HepG2 (cell line): ENCODE measurements around the gene VEPH1. TPM values are rescaled to one million over a fixed set of nuclear protein-coding genes. Genes with fewer than 3 reads are reported as not detected.

ENCODE experiments used
- ATAC-seq: fragments of 200-7000 bp; cut with Tn5 transposase; 3 replicates; pipeline ENCODE4 v1.9.1; 2020; ENCODE audit warnings: mild to moderate bottlenecking, moderate library complexity
- BruUV-seq: library from RNA; stranded (reverse); fragments of 400-500 nt; replicated peaks from 2 replicates; lab custom pipeline; 2021; lab: Mats Ljungman, UMichigan
- CTCF ChIA-PET: fragments of 300-600 bp; formaldehyde crosslinking; extraction: SDS; loops from one replicate; lab custom pipeline; 2021; ENCODE audit warnings: low total read pairs, inconsistent platforms, low intra/inter-chr PET ratio; lab: Yijun Ruan, JAX
- POLR2A ChIA-PET: fragments of 350-600 bp; sonication (Branson Sonifier 250); formaldehyde crosslinking; loops from one replicate; lab custom pipeline; 2020; ENCODE audit warnings: antibody characterized with exemption, inconsistent platforms; lab: Yijun Ruan, JAX
- DNase-seq: peaks from one replicate; pipeline ENCODE4 v3.0.0-alpha.2; 2015; ENCODE audit warnings: low spot score
- FAIRE-seq: peaks from 3 replicates; lab custom pipeline; 2011; peaks lifted over from hg19 to GRCh38; lab: Jason Lieb, UNC
- H2AFZ ChIP-seq: one replicate; pipeline ENCODE4 v1.6.1; 2011; ENCODE audit warnings: low read length, inconsistent platforms
- H3K27ac ChIP-seq: fragments of 300-600 bp; 3 replicates; pipeline ENCODE4 v1.8.0; 2011; ENCODE audit warnings: mixed run types, mild to moderate bottlenecking, mixed read lengths, low read length, inconsistent platforms; ENCODE audit not compliant: insufficient read depth; ENCODE audit errors: extremely low read length
- H3K27me3 ChIP-seq, 2 experiments: fragments of 200-600 bp in 1 of 2; 2 replicates in 1 of 2; 3 replicates in 1 of 2; pipeline versions ENCODE4 v1.6.0 to v1.8.0; 2011; ENCODE audit warnings: low read length in 2 of 2, mild to moderate bottlenecking in 2 of 2, moderate library complexity in 2 of 2, inconsistent platforms in 1 of 2; ENCODE audit not compliant: insufficient read depth in 2 of 2, control insufficient read depth in 1 of 2
- H3K36me3 ChIP-seq, 2 experiments: fragments of 200-600 bp in 1 of 2; replicated peaks in 1 of 2; 2 replicates in 1 of 2; 3 replicates in 1 of 2; pipeline versions ENCODE4 v1.5.1 to v1.8.0; 2011; ENCODE audit warnings: low read length in 2 of 2, inconsistent platforms in 1 of 2; ENCODE audit not compliant: insufficient read depth in 2 of 2, control insufficient read depth in 1 of 2
- H3K4me1 ChIP-seq: 2 replicates; pipeline ENCODE4 v1.5.1; 2012; ENCODE audit warnings: low read length, inconsistent platforms; ENCODE audit not compliant: insufficient read depth
- H3K4me2 ChIP-seq: 2 replicates; pipeline ENCODE4 v1.6.0; 2011; ENCODE audit warnings: low read depth, low read length, inconsistent platforms
- H3K4me3 ChIP-seq, 3 experiments: fragments of 200-600 bp in 1 of 3; sonication (generic), shearing (Covaris generic) in 1 of 3; replicated peaks in 1 of 3; 2 replicates each; pipeline ENCODE4 v1.5.1; 2011 to 2016; ENCODE audit warnings: low read length in 3 of 3, inconsistent platforms in 2 of 3, low read depth in 2 of 3, mild to moderate bottlenecking in 2 of 3, control low read depth in 1 of 3, mixed read lengths in 1 of 3; ENCODE audit not compliant: insufficient read depth in 1 of 3
- H3K79me2 ChIP-seq: one replicate; pipeline ENCODE4 v1.6.1; 2011; ENCODE audit warnings: low read length, inconsistent platforms; ENCODE audit not compliant: insufficient read depth
- H3K9ac ChIP-seq: 2 replicates; pipeline ENCODE4 v1.6.0; 2011; ENCODE audit warnings: mild to moderate bottlenecking, low read depth, low read length, inconsistent platforms; ENCODE audit not compliant: insufficient read depth
- H3K9me3 ChIP-seq: 2 replicates; pipeline ENCODE4 v1.5.1; 2012; ENCODE audit warnings: mild to moderate bottlenecking, low read length
- H4K20me1 ChIP-seq: 2 replicates; pipeline ENCODE4 v1.6.0; 2011; ENCODE audit warnings: inconsistent platforms, mild to moderate bottlenecking, low read length, moderate library complexity; ENCODE audit not compliant: insufficient read depth
- BORCS8-MEF2B ChIP-seq: sonication (generic); formaldehyde crosslinking; IDR thresholded peaks from 2 replicates; pipeline ENCODE4 v1.8.0; 2022; ENCODE audit warnings: mild to moderate bottlenecking, missing genetic modification reagents
- CENPX ChIP-seq: sonication (generic); formaldehyde crosslinking; IDR thresholded peaks from 2 replicates; pipeline ENCODE4 v1.9.0; 2021; ENCODE audit warnings: mild to moderate bottlenecking, missing genetic modification reagents, moderate library complexity
- EED ChIP-seq: sonication (generic); formaldehyde crosslinking; IDR thresholded peaks from 2 replicates; pipeline ENCODE4 v1.5.0; 2020; ENCODE audit warnings: mild to moderate bottlenecking, missing genetic modification reagents
- JUND ChIP-seq: sonication (generic); formaldehyde crosslinking; IDR thresholded peaks from 2 replicates; pipeline ENCODE4 v1.8.0; 2022; ENCODE audit warnings: mild to moderate bottlenecking, missing genetic modification reagents
- MEF2D ChIP-seq: sonication (generic); formaldehyde crosslinking; IDR thresholded peaks from 2 replicates; pipeline ENCODE4 v1.5.1; 2020; ENCODE audit warnings: mild to moderate bottlenecking, missing genetic modification reagents
- SKI ChIP-seq: fragments of 450-650 bp; IDR thresholded peaks from one replicate; pipeline ENCODE4 v1.6.1; 2018; ENCODE audit warnings: mild to moderate bottlenecking; ENCODE audit not compliant: partially characterized antibody
- TBP ChIP-seq: sonication (generic); formaldehyde crosslinking; IDR thresholded peaks from 2 replicates; pipeline ENCODE4 v1.5.0; 2020; ENCODE audit warnings: missing genetic modification reagents
- TGIF2 ChIP-seq: IDR thresholded peaks from 2 replicates; pipeline ENCODE4 v1.6.1; 2016; ENCODE audit warnings: control low read depth, missing compliant biosample characterization
- ZFP62 ChIP-seq: sonication (generic); formaldehyde crosslinking; IDR thresholded peaks from 2 replicates; pipeline ENCODE4 v1.4.0; 2020; ENCODE audit warnings: missing genetic modification reagents
- ZNF12 ChIP-seq: sonication (generic); formaldehyde crosslinking; IDR thresholded peaks from 2 replicates; pipeline ENCODE4 v1.5.0; 2020; ENCODE audit warnings: missing genetic modification reagents
- ZNF354B ChIP-seq: sonication (generic); formaldehyde crosslinking; IDR thresholded peaks from 2 replicates; pipeline ENCODE4 v1.8.0; 2022; ENCODE audit warnings: mild to moderate bottlenecking, missing genetic modification reagents
- WGBS: methylation state at CpG from one replicate; pipeline ENCODE4 v1.1.6; 2017; ENCODE audit warnings: low lambda C conversion rate; 5-methylcytosine and 5-hydroxymethylcytosine counted together
- in situ Hi-C: cut with HindIII; loops from 2 replicates; pipeline ENCODE4 v1.10.0; 2017; ENCODE audit warnings: low pct_unique_long_range_greater_than_20kb; ENCODE audit not compliant: extremely low pct_ligation_motif_present
- intact Hi-C: fragments of 100-400 bp; cut with micrococcal nuclease; formaldehyde crosslinking; loops from one replicate; pipeline ENCODE4 v1.10.0; 2022; ENCODE audit not compliant: unreplicated experiment
- polyA plus RNA-seq, 8 experiments: library from polyadenylated mRNA; depleted of rRNA in 3 of 8; stranded (reverse) in 7 of 8; unstranded in 1 of 8; fragments of >200 nt; fragmentation: Illumina TruSeq in 4 of 8; extraction: Trizol in 4 of 8; gene quantifications; 2 replicates each; pipeline versions ENCODE4 v1.2.1 to v1.2.3, GENCODE V29; 2011 to 2016; ENCODE audit warnings: low read depth in 4 of 8, missing spikeins in 1 of 8, mixed read lengths in 1 of 8; ENCODE audit not compliant: insufficient read depth in 1 of 8
- total RNA-seq, 5 experiments: library from RNA; depleted of rRNA; stranded (reverse); fragments of >200 nt; fragmentation: Illumina TruSeq; extraction: Trizol; gene quantifications; 2 replicates each; pipeline ENCODE4 v1.2.3, GENCODE V29; 2016; ENCODE audit warnings: low read depth in 1 of 5
- TF ChIP-seq, protein P1 (sequence below): sonication (generic); formaldehyde crosslinking; IDR thresholded peaks from 2 replicates; pipeline ENCODE4 v1.9.0; 2022; ENCODE audit warnings: low read depth, missing genetic modification reagents
- TF ChIP-seq, protein P2 (sequence below): sonication (generic); formaldehyde crosslinking; IDR thresholded peaks from 2 replicates; pipeline ENCODE4 v1.8.1; 2023; ENCODE audit warnings: missing genetic modification reagents, mild to moderate bottlenecking, borderline replicate concordance
- TF ChIP-seq, protein P3 (sequence below): sonication (generic); formaldehyde crosslinking; IDR thresholded peaks from 2 replicates; pipeline ENCODE4 v1.4.0; 2020; ENCODE audit warnings: mild to moderate bottlenecking, missing genetic modification reagents

The VEPH1 gene
- total and polyA plus RNA-seq, 2 of the 13 experiments (the other 11 are each of a cell fraction or from before 2014, with no cell fraction given): not detected

DNA sequence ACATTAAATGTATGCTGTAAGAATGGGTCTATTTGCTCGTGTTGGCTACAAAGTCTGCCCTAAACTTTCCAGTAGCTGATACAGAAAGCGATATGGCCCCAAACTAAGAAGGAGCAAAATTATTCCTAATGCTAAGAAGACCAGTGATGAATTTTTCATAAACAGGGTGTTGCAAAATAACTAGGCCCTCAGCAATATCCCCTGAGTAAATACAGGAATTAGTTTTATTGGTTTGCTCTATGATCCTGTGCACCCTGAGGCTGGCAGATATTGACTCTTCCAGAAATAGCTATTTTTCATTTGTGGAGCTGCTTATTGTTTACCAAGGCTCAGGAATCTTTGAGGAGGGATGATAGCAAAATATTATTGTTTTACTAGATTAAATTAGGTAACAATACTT lies 282.3 kb downstream of the VEPH1 start:
- no TSS peak for BruUV-seq
- CTCF ChIA-PET: no interaction called here
- H3K9me3 ChIP-seq: no peaks in the 10 kb centered on the region
- intact Hi-C loops: no loop called here
- no peak for TF ChIP-seq ZNF12 (CRISPR knock-in tag)
- no peak for TF ChIP-seq CENPX
- peak; percentile 40; the same call in 1 of the 2 replicates for TF ChIP-seq MEF2D (CRISPR knock-in tag)
- no peak for TF ChIP-seq TBP (CRISPR knock-in tag)
- TF ChIP-seq JUND (CRISPR knock-in tag): no peak
- TF ChIP-seq, all 625 proteins: peak for 1
- no peak for ATAC-seq
- in situ Hi-C loops: no loop called here
- H3K4me2 ChIP-seq: no peak overlapping the region
- H3K27me3 ChIP-seq: no peaks in the 10 kb centered on the region
- DNase-seq: no peak
- no peaks in the 10 kb centered on the region for H3K36me3 ChIP-seq
- no peaks in the 10 kb centered on the region for H3K4me1 ChIP-seq
- H3K27ac ChIP-seq: no peak overlapping the region
- no peak overlapping the region for H3K9ac ChIP-seq
- no peak overlapping the region for H2AFZ ChIP-seq
- FAIRE-seq: no peak
- POLR2A ChIA-PET: no interaction called here
- WGBS: 40% methylated on average over 2 of the region's 2 CpGs
- H4K20me1 ChIP-seq: no peaks in the 10 kb centered on the region
- no peaks in the 10 kb centered on the region for H3K79me2 ChIP-seq
- no peak overlapping the region for H3K4me3 ChIP-seq

DNA sequence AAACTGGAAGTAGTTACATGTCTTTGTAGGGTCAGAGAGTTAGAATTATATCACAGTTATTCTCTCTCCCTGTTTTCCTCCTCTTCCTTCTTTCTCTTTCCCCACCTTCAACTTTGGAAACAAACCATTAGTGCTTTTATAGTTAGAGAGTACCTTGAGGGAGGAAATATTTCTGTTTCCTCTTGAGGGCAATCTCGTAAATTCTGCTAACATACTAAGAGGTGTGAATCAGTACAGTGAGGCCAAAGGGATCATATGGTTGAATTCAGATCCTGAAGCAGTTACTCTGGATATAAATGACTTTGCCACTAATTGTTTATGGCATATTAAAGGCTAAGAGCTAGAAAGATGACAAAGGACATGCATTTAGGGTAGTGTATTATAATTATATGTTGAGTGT lies 283.0 kb downstream of the VEPH1 start:
- intact Hi-C loops: no loop called here
- BruUV-seq: no TSS peak
- H3K4me1 ChIP-seq: no peaks in the 10 kb centered on the region
- no peaks in the 10 kb centered on the region for H3K9me3 ChIP-seq
- POLR2A ChIA-PET: no interaction called here
- 0% methylated on average over 1 of the region's 1 CpG for WGBS
- DNase-seq: no peak
- ATAC-seq: no peak
- FAIRE-seq: no peak
- H3K4me3 ChIP-seq: no peak overlapping the region
- H4K20me1 ChIP-seq: no peaks in the 10 kb centered on the region
- H3K9ac ChIP-seq: no peak overlapping the region
- H3K79me2 ChIP-seq: no peaks in the 10 kb centered on the region
- CTCF ChIA-PET: no interaction called here
- H3K4me2 ChIP-seq: no peak overlapping the region
- no peak overlapping the region for H3K27ac ChIP-seq
- H3K27me3 ChIP-seq: no peaks in the 10 kb centered on the region
- in situ Hi-C loops: no loop called here
- H2AFZ ChIP-seq: no peak overlapping the region
- H3K36me3 ChIP-seq: no peaks in the 10 kb centered on the region
- TF ChIP-seq, protein P1, sequence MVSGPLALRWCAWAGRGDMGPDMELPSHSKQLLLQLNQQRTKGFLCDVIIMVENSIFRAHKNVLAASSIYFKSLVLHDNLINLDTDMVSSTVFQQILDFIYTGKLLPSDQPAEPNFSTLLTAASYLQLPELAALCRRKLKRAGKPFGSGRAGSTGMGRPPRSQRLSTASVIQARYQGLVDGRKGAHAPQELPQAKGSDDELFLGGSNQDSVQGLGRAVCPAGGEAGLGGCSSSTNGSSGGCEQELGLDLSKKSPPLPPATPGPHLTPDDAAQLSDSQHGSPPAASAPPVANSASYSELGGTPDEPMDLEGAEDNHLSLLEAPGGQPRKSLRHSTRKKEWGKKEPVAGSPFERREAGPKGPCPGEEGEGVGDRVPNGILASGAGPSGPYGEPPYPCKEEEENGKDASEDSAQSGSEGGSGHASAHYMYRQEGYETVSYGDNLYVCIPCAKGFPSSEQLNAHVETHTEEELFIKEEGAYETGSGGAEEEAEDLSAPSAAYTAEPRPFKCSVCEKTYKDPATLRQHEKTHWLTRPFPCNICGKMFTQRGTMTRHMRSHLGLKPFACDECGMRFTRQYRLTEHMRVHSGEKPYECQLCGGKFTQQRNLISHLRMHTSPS (CRISPR knock-in tag): no peak
- TF ChIP-seq, protein P2, sequence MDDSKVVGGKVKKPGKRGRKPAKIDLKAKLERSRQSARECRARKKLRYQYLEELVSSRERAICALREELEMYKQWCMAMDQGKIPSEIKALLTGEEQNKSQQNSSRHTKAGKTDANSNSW (CRISPR knock-in tag): no peak
- TF ChIP-seq TGIF2 (no peak), ZFP62 (no peak), ZNF354B (CRISPR knock-in tag) (no peak), EED (CRISPR knock-in tag) (no peak), SKI (no peak), BORCS8-MEF2B (CRISPR knock-in tag) (no peak)
- TF ChIP-seq, protein P3, sequence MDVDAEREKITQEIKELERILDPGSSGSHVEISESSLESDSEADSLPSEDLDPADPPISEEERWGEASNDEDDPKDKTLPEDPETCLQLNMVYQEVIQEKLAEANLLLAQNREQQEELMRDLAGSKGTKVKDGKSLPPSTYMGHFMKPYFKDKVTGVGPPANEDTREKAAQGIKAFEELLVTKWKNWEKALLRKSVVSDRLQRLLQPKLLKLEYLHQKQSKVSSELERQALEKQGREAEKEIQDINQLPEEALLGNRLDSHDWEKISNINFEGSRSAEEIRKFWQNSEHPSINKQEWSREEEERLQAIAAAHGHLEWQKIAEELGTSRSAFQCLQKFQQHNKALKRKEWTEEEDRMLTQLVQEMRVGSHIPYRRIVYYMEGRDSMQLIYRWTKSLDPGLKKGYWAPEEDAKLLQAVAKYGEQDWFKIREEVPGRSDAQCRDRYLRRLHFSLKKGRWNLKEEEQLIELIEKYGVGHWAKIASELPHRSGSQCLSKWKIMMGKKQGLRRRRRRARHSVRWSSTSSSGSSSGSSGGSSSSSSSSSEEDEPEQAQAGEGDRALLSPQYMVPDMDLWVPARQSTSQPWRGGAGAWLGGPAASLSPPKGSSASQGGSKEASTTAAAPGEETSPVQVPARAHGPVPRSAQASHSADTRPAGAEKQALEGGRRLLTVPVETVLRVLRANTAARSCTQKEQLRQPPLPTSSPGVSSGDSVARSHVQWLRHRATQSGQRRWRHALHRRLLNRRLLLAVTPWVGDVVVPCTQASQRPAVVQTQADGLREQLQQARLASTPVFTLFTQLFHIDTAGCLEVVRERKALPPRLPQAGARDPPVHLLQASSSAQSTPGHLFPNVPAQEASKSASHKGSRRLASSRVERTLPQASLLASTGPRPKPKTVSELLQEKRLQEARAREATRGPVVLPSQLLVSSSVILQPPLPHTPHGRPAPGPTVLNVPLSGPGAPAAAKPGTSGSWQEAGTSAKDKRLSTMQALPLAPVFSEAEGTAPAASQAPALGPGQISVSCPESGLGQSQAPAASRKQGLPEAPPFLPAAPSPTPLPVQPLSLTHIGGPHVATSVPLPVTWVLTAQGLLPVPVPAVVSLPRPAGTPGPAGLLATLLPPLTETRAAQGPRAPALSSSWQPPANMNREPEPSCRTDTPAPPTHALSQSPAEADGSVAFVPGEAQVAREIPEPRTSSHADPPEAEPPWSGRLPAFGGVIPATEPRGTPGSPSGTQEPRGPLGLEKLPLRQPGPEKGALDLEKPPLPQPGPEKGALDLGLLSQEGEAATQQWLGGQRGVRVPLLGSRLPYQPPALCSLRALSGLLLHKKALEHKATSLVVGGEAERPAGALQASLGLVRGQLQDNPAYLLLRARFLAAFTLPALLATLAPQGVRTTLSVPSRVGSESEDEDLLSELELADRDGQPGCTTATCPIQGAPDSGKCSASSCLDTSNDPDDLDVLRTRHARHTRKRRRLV (CRISPR knock-in tag): no peak
